Measurements from ENCODE around the gene SMPX. TPM values are rescaled to one million over a fixed set of nuclear protein-coding genes. Genes with fewer than 3 reads are reported as not detected.
A peak's percentile ranks its signal among the peaks of the same experiment; 100 is the strongest.

The SMPX gene
- total and polyA plus RNA-seq, 2 of the 4 experiments (the other 2 are of a cell fraction) = not detected

DNA sequence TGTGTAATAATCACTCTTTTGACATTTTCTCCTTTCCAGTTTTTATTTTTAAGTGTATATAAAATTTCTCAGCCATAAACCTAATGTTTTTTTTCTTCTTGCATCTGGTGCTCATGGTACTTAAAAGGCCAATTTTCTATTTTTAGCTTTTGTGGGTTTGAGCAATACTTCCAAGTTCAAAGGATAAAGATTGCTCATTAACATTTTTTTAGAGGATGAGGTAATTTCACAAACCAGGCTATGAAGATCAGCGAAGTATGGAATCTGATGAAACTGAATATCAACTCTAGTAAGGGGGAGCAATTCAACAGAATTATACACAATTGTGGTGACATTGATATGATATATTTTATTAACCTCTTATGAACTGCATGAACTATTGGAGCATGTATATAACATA lies 74.0 kb downstream of the SMPX start:
- Histone ChIP-seq H2BK15ac (ENCODE audit: low read depth, low read length) (no peak overlapping the region), H4K91ac (ENCODE audit: insufficient read depth, low read depth, low read length) (no peak overlapping the region), H3K9ac (ENCODE audit: low read depth, low read length) (no peak overlapping the region), H3K18ac (ENCODE audit: low read depth, low read length) (no peak overlapping the region), H3K27ac (ENCODE audit: insufficient read depth, low read length) (no peak overlapping the region), H4K8ac (ENCODE audit: low read depth in 2 of 2, low read length in 2 of 2) (no peak overlapping the region), H4K5ac (ENCODE audit: low read depth, low read length) (no peak overlapping the region), H3K27me3 (ENCODE audit: control insufficient read depth, insufficient read depth, low read length) (no peaks in the 10 kb centered on the region), H3K4me2 (ENCODE audit: low read depth, low read length) (no peak overlapping the region), H3K56ac (ENCODE audit: extremely low read depth, insufficient read depth, low read length) (no peak overlapping the region), H2AK5ac (ENCODE audit: low read depth, low read length) (no peak overlapping the region), H2AK9ac (replicated peaks; ENCODE audit: low read depth, low read length, poor library complexity) (no peak overlapping the region), H2BK120ac (ENCODE audit: low read depth, low read length) (no peak overlapping the region), H2BK20ac (ENCODE audit: low read depth, low read length) (no peak overlapping the region), H3K9me1 (ENCODE audit: insufficient read depth, low read length) (no peaks in the 10 kb centered on the region), H3K14ac (replicated peaks; ENCODE audit: low read depth, low read length) (no peak overlapping the region), H2BK5ac (ENCODE audit: low read depth, low read length, poor library complexity, severe bottlenecking) (no peak overlapping the region), H3K79me1 (ENCODE audit: low read depth in 1 of 2, low read length in 2 of 2) (no peaks in the 10 kb centered on the region), H3K4ac (ENCODE audit: low read depth, low read length) (no peak overlapping the region), H3K4me3 (ENCODE audit: insufficient read depth, low read depth, low read length) (no peak overlapping the region), H3K9me3 (ENCODE audit: control insufficient read depth, insufficient read depth, low read length) (no peaks in the 10 kb centered on the region), H4K20me1 (ENCODE audit: insufficient read depth, low read length) (no peaks in the 10 kb centered on the region), H3K36me3 (ENCODE audit: control insufficient read depth, insufficient read depth, low read length) (no peaks in the 10 kb centered on the region), H3K4me1 (ENCODE audit: control insufficient read depth, insufficient read depth, low read length) (no peaks in the 10 kb centered on the region), H3K23ac (ENCODE audit: low read depth, low read length) (no peak overlapping the region), H2AFZ (replicated peaks; ENCODE audit: low read length, poor library complexity) (no peak overlapping the region)
- CTCF ChIA-PET = no interaction called here
- POLR2A ChIA-PET (ENCODE audit: unreplicated experiment) = no interaction called here
- dilution Hi-C loops (cut with HindIII; ENCODE audit: low sequenced_read_pairs, unreplicated experiment) (no loop called here), intact Hi-C loops (cut with micrococcal nuclease) (no loop called here), in situ Hi-C loops (cut with MboI; ENCODE audit: low sequenced_read_pairs) (no loop called here)
- ATAC-seq (ENCODE audit: low read depth) (no peak), DNase-seq (peak; percentile 74)
- TF ChIP-seq MAFK (IDR thresholded peaks at IDR 0.05; ENCODE audit: low read depth, low read length) (no peak), CEBPB (IDR thresholded peaks at IDR 0.05; ENCODE audit: low read depth, low read length) (peak; percentile 77), NFE2L2 (IDR thresholded peaks at IDR 0.05; ENCODE audit: low read depth, low read length) (no peak)
- WGBS, 2 experiments (ENCODE audit: extremely low coverage in 2 of 2, insufficient read length in 1 of 2) = no CpG with 5 or more reads among the region's 1 CpG
- BruUV-seq (replicated peaks) = no TSS peak
